NCI-H774 (cell line): ENCODE measurements around the gene CAPN5.

Experiments used
- DNase-seq: peaks from one replicate; lab custom pipeline; 2025; lab: John Stamatoyannopoulos, UW

CAPN5 gene

DNA sequence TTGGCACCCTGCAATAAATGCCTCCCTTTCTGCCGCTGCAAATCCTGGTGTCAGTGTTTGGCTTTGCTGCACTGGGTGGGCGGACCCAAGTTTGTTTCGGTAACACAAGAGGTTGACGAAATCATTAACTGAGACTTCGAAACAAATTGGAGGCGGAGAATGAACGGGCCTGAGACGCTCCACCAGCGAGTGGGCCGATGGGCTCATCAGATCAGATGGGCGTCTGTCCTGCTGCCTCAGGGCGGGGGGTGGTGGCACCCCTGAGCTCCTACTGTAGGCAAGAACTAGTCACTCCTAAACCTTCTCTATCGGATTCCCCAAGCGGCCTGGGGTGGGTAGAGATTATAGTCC lies 918 bp upstream of the CAPN5 start:
- DNase-seq = no peak

GRCh38 chr11:77067861-77068443 lies 1.2 kb downstream of the CAPN5 start:
- DNase-seq = no peak

DNA sequence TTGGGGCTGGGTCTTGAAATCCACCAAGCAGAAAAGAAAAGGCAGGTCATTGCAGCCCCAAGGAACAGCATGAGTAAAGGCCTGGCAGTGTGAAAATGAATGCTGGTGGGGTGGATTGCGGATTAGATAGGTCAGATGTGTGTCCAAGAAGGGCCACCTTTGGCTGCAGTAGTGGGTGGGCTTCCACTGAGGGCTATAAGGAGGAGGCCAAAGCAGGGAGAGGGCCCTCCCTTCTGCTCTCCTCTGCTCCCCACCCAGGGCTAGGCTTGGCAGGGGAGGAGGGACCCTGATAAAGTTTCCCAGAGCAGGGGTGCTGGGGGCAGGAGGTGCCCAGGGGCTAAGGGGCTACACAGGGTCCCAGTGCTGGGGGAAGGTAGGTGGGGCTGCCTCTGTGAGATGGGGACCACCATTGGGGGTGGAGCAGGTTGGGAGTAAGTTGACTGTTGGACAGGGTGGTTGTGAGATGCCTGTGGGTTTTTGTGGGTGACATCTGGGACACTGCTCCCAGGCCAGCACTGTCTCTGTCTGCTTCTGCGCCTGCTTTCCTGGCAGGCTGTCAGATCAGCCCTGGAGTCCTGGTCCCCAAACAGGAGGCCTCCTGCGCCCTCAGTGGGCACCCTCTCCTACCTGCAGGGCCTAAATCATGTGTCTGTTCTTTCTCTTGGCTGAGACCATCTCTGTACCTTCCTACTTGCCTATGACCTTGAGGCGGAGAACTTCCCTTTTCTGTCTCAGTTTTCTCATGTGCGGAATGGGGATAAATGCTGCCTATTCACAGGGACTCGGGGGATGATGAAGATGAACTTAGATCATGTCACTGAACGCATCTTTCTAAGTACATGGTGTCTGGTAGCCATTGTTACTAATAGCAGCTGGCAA lies 1.9 kb downstream of the CAPN5 start:
- DNase-seq = no peak

DNA sequence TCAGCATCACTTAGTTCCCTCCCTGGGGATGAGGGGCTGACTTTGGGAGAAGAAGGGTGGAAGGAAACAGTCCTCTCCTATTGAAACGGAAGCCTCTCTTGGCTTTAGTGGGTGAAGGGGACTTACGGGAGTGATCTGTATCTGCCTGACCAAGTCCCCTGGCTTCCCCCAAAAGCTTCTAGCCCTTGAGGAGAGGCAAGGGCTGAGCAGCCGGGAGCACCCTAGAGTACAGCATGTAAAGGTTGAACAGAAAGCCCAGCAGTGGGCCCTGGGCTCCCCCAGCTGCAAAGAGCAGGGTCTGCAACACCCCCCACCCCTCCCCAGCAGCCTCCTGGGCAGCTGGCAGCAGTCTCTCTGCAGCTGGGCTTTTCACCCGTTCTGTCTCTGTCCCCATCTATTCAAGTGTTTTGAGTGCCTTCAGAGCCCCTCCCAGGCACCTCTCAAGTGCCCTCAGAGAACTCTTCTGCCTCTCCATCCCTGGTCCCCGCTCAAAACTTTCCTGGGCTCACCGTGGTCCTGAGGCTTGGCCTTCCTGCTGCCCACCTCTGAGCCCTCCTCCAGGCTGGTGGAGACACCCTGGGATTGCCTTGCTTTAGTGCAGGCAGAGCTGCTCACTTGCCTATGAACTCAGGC lies 2.7 kb downstream of the CAPN5 start:
- no peak for DNase-seq

DNA sequence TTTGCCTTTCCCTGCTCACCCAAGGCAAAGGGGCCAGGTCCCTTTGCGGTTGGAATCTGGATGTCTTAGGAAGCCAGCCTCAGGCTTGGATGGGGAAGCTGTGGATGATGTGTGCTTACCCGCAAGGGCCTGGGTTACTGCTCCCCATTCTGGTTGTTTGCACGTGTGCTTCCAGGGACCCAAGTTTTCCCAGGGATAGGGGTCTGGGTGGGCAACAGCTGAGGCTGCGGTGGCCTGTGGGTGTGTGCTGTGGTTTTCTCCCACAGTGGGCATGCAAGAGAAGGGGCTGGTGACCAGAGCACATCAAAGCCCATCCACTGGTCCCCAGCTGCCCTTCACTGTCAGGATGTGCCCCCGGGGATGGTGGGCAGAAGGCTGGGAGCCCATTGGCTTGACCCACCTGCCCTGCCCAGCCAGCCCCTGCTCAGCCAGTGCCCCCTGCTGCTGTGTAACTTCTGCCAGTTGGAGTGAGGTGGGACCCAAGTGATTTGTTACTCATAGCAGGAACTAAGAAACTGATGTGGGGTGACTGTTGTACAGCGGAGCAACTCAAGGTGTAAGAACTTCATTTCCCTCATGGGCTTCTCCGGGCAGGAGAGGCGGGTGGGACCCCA lies 3.3 kb downstream of the CAPN5 start:
- DNase-seq = no peak

DNA sequence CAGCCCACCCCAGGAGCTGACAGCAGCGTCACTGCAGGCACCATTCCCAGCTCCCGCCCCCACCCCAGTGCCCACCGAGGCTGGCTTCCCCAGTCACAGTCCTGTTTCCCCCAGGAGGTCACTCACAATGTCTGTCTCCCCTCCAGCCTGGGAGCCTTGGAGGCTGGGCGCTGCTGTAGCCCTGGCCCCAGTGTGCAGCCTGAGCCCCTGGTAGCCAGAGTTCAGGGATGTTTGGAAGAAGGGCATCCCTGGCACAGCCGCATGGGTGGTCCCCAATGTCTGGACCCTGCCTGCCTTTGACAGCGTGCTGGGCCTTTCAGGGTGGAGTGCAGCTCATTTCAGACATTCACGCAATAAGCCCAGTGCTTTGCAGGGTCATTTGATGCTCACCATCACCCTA lies 4.3 kb downstream of the CAPN5 start:
- DNase-seq = no peak

- no peak for DNase-seq
Observed at GRCh38 chr11:77071671-77072605, 5.2 kb downstream of the CAPN5 start.

DNA sequence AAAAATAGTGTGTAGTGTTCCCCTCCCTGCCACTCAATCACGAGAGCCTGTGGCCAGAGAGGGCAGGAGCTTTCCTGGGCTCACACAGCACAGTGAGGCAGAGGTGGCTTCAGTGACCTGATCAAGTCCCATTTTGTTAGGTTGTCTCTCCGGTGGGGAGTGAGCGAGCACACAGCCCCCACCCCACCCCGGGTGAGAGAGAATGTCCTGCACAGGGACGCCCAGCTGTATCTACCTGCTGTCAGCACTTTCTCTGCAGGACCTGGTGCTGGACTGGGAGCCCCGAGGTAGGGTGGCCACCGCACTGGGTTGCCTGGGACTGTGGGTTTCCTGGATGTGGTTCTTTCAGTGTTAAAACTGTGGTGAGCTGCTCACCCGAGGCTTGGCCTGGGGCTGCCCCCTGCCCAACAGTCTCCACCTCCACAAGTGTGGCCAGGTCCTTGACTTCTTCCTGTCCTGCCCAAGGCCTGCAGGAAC lies 6.1 kb downstream of the CAPN5 start:
- no peak for DNase-seq

DNA sequence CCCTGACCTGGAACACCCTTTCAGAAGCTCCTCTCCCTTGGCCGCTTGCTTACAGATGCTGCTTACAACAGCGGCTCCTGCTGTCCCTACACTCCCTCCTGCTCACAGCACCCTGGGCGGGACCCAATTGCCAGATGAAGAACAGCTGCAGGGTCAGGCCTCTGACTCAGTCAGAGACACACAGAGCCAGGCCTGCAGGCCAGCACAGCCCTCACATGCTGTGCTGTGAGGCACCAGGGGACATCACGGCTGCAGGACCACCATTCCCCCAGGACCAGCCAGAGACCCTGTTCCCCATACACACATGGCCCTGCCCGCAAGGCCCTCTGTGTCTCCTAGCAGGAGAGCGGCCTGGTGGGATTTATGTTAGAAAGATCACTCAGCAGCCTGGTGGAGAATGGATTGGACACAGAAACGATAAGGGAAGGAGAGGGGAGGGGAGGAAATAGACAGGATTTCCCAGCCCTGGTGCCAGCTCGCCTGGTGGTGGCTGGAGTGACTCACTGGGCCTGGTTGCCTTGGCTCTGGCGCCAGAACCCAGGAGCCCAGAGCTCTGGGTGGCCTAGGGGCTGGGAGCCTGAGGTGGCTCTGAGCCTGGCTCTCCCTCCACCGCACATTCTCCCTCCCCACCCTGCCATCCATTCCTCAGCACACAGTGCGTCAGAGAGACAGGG lies 6.7 kb downstream of the CAPN5 start:
- no peak for DNase-seq

DNA sequence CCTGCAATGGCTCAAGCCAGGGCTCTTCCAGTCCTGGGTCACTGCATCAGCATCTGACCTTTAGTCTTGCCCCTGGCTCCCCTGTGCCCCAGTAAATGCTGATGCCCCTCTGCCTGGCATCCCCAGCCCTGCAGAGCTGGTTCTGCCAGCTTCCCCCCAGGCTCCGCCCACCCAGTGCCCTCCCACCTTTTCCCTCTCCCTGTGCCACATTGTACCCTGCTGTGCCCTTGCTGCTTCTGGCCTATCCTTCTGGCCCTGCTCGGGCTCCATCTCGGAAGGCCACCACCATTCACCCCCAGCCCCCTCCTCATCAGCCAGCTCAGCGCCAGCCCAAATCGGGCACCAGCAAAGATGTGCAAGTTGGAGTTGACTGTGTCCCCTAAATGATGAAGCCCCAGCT lies 7.4 kb downstream of the CAPN5 start:
- DNase-seq = no peak

DNA sequence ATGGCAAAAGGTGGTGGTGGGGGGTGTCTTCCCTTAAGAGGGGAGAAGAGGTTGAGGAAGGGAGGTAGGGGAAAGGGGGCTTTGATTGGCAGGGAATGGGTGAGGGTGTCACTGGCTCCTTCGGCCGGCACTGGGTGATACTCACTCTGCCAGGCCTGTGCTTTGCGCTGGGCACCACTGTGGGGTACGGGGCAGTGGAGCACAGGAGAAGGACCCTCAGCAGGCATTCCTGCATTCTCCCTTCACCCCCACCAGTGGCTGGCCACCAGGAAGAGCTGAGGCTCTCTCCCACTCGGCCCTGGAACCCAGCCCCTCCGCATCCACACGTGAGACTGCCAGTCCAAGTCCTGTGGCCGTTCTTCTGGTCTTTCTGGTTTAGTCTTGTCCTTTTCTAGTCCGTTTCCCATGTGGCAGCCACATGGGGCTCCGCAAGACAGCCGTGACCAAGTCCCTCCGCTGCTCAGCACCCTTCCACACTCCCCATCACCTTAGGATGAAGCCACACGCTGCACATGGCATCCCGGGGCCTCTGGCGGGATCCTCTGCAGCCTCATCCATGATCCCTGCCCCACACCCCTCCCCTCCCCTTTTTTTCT lies 8.0 kb downstream of the CAPN5 start:
- DNase-seq = no peak

- no peak for DNase-seq
Observed at GRCh38 chr11:77075425-77075905, 8.7 kb downstream of the CAPN5 start.

- no peak for DNase-seq
Observed at GRCh38 chr11:77079666-77080065, 12.9 kb downstream of the CAPN5 start.

GRCh38 chr11:77080643-77081210 lies 14.0 kb downstream of the CAPN5 start:
- no peak for DNase-seq

GRCh38 chr11:77081381-77081851 lies 14.6 kb downstream of the CAPN5 start:
- DNase-seq = no peak

GRCh38 chr11:77081976-77082836 lies 15.4 kb downstream of the CAPN5 start:
- no peak for DNase-seq

DNA sequence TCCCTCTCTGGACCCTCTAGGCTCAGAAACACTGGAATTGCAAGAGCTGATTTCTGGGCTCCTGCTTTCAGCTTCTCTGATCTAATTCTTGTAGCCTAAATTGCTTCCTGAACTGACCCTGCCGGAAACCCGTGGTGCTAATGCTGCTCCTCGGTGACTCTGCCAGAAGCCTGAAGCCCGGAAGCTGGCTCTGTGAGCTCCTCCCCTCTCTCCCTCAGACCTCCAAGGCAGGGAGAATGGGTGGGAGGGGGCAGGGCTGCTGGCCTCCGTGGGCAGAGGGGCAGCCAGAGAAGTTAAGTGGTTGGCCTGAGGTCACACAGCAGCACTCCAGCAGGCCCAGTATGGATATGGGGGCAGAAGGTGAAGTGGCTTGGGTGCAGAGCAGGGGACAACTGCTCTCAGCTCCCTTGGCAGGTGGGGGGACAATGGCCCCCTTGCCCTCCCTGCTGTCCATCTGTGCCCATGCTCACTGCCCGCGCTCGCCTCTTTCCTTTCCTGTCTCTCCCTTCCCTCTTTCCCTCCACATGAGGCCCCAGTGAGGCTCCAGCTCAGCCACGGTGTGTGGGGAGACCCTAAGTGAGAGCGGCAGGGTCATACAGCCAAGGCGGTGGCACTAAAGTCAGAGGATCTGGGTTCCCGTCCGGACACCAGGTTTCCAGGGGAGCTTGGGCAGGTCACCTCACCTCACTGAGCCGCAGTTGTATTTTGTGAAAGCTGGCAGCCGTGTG lies 16.2 kb downstream of the CAPN5 start:
- no peak for DNase-seq

DNA sequence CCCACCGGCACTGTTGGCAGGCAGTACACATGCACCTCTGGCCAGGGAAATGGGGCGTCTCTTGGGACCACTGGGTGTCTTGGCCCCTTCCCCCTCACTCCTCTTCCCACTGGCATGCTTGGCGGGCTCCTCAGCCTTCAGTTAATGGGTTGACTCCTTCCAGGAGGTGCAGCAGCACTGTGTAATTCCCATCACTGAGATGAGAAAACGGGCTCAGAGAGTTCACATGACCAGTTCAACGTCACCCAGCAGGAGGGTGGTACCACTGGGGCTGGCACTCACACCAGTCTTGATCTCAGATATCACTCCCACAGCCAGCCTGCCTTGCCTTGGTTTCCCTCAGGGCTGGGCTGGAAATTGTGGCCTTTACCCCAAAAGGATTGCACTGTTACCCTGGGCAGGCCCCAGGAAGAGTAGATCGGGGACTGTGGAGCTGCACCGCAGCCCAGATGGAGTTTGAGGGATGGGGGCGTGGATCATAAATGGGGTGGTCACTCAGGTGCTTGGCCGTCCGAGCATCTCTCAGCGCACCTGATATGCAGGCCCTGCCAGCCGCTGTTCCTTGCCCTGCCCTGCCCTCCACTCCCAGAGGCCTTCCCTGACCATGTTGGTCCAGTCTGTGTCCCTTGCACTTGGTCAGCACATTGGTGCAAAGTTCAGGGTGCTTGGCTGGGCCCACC lies 16.9 kb downstream of the CAPN5 start:
- DNase-seq = no peak
